Astrocyte (in vitro differentiated cells and primary cell): ENCODE results near the gene ZNF33B. TPM values are rescaled to one million over a fixed set of nuclear protein-coding genes. Genes with fewer than 3 reads are reported as not detected.

Experiments
- DNase-seq: peaks from one replicate; pipeline ENCODE4 v3.0.0-alpha.2; 2010; ENCODE audit warnings: low read depth
- FAIRE-seq: peaks from 2 replicates; lab custom pipeline; 2011; peaks lifted over from hg19 to GRCh38; lab: Jason Lieb, UNC
- H2AFZ ChIP-seq: 2 replicates; pipeline ENCODE4 v1.6.0; 2012; ENCODE audit warnings: low read depth, low read length, inconsistent platforms
- H3K27ac ChIP-seq: 2 replicates; pipeline ENCODE4 v1.5.1; 2011; ENCODE audit warnings: low read depth, low read length, inconsistent platforms
- H3K27me3 ChIP-seq: 2 replicates; pipeline ENCODE4 v1.6.0; 2011; ENCODE audit warnings: low read length, inconsistent platforms; ENCODE audit not compliant: insufficient read depth
- H3K36me3 ChIP-seq: 2 replicates; pipeline ENCODE4 v1.5.1; 2011; ENCODE audit warnings: low read length, inconsistent platforms; ENCODE audit not compliant: insufficient read depth
- H3K4me1 ChIP-seq: 2 replicates; pipeline ENCODE4 v1.5.1; 2011; ENCODE audit warnings: low read length, inconsistent platforms; ENCODE audit not compliant: insufficient read depth
- H3K4me2 ChIP-seq: 2 replicates; pipeline ENCODE4 v1.6.0; 2012; ENCODE audit warnings: low read length, inconsistent platforms
- H3K4me3 ChIP-seq: 2 replicates; pipeline ENCODE4 v1.5.1; 2011; ENCODE audit warnings: low read depth, mild to moderate bottlenecking, low read length, inconsistent platforms; ENCODE audit not compliant: insufficient read depth
- H3K79me2 ChIP-seq: 2 replicates; pipeline ENCODE4 v1.6.0; 2012; ENCODE audit warnings: mild to moderate bottlenecking, low read length, inconsistent platforms; ENCODE audit not compliant: insufficient read depth
- H3K9ac ChIP-seq: 2 replicates; pipeline ENCODE4 v1.6.0; 2012; ENCODE audit warnings: mild to moderate bottlenecking, low read length, inconsistent platforms
- H3K9me3 ChIP-seq: 2 replicates; pipeline ENCODE4 v1.5.1; 2012; ENCODE audit warnings: low read depth, mild to moderate bottlenecking, low read length, inconsistent platforms; ENCODE audit not compliant: insufficient read depth
- H4K20me1 ChIP-seq: 2 replicates; pipeline ENCODE4 v1.6.0; 2012; ENCODE audit warnings: low read length, inconsistent platforms; ENCODE audit not compliant: insufficient read depth
- H3K27ac Mint-ChIP-seq: one replicate; pipeline ENCODE4 v1.8.0; 2021; ENCODE audit warnings: mild to moderate bottlenecking, mixed read lengths; ENCODE audit not compliant: unreplicated experiment
- H3K27me3 Mint-ChIP-seq: one replicate; pipeline ENCODE4 v1.8.0; 2021; ENCODE audit warnings: low read depth, mixed read lengths; ENCODE audit not compliant: unreplicated experiment
- H3K36me3 Mint-ChIP-seq: one replicate; pipeline ENCODE4 v1.8.0; 2021; ENCODE audit warnings: low read depth, mixed read lengths; ENCODE audit not compliant: unreplicated experiment
- H3K4me1 Mint-ChIP-seq: one replicate; pipeline ENCODE4 v1.8.0; 2021; ENCODE audit warnings: low read depth, mixed read lengths; ENCODE audit not compliant: unreplicated experiment
- H3K4me3 Mint-ChIP-seq: one replicate; pipeline ENCODE4 v1.8.0; 2021; ENCODE audit warnings: mild to moderate bottlenecking, moderate library complexity, mixed read lengths; ENCODE audit not compliant: unreplicated experiment
- H3K9me3 Mint-ChIP-seq: one replicate; pipeline ENCODE4 v1.8.0; 2021; ENCODE audit warnings: mild to moderate bottlenecking, mixed read lengths; ENCODE audit not compliant: unreplicated experiment
- EZH2 ChIP-seq: IDR thresholded peaks from 2 replicates; pipeline ENCODE4 v1.6.1; 2012; ENCODE audit warnings: mild to moderate bottlenecking, low read length, inconsistent platforms; ENCODE audit not compliant: insufficient read depth
- total RNA-seq: library from RNA; stranded (reverse); gene quantifications from 2 replicates; pipeline ENCODE4 v1.2.1, GENCODE V29; 2021
- TF ChIP-seq, protein P1 (sequence below): IDR thresholded peaks from 2 replicates; pipeline ENCODE4 v1.5.1; 2011; ENCODE audit warnings: low read depth, mild to moderate bottlenecking, inconsistent platforms, low read length, moderate library complexity; ENCODE audit not compliant: insufficient read depth

Gene ZNF33B
- total RNA-seq, 1 donor from 2014 or later: 10.1 TPM

DNA sequence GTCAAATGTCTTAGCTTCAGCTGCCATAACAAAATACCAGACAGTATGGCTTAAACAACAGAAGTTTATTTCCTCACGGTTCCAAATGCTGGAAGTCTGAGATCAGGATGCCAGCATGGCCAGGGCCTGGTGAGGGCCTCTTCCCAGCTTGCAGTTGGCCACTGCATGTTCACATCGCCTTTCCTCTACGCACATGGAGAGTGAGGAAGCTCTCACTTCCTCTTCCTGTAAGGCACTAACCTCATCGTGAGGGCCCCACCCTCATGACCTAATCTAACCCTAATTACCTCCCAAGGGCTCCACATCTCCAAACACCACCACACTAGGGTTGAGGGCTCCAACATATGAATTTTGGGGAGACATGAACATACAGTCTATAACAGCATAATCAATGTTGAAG lies 14.4 kb downstream of the ZNF33B start:
- no peaks in the 10 kb centered on the region for H3K27me3 ChIP-seq
- peaks cover 10% of the 10 kb centered on the region for H3K36me3 ChIP-seq
- no peak overlapping the region for H3K4me3 Mint-ChIP-seq
- H3K27ac ChIP-seq: no peak overlapping the region
- no peaks in the 10 kb centered on the region for H3K4me1 ChIP-seq
- no peaks in the 10 kb centered on the region for H4K20me1 ChIP-seq
- DNase-seq (no peak), FAIRE-seq (no peak)
- no peak overlapping the region for H3K4me2 ChIP-seq
- H3K9ac ChIP-seq: no peak overlapping the region
- no peak for TF ChIP-seq EZH2
- TF ChIP-seq, protein P1, sequence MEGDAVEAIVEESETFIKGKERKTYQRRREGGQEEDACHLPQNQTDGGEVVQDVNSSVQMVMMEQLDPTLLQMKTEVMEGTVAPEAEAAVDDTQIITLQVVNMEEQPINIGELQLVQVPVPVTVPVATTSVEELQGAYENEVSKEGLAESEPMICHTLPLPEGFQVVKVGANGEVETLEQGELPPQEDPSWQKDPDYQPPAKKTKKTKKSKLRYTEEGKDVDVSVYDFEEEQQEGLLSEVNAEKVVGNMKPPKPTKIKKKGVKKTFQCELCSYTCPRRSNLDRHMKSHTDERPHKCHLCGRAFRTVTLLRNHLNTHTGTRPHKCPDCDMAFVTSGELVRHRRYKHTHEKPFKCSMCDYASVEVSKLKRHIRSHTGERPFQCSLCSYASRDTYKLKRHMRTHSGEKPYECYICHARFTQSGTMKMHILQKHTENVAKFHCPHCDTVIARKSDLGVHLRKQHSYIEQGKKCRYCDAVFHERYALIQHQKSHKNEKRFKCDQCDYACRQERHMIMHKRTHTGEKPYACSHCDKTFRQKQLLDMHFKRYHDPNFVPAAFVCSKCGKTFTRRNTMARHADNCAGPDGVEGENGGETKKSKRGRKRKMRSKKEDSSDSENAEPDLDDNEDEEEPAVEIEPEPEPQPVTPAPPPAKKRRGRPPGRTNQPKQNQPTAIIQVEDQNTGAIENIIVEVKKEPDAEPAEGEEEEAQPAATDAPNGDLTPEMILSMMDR: no peak
- no peaks in the 10 kb centered on the region for H3K4me1 Mint-ChIP-seq
- no peaks in the 10 kb centered on the region for H3K79me2 ChIP-seq
- no peaks in the 10 kb centered on the region for H3K9me3 ChIP-seq
- no peaks in the 10 kb centered on the region for H3K27me3 Mint-ChIP-seq
- H3K27ac Mint-ChIP-seq: no peak overlapping the region
- H2AFZ ChIP-seq: no peak overlapping the region
- no peaks in the 10 kb centered on the region for H3K9me3 Mint-ChIP-seq
- peaks cover 3% of the 10 kb centered on the region for H3K36me3 Mint-ChIP-seq
- no peak overlapping the region for H3K4me3 ChIP-seq

DNA sequence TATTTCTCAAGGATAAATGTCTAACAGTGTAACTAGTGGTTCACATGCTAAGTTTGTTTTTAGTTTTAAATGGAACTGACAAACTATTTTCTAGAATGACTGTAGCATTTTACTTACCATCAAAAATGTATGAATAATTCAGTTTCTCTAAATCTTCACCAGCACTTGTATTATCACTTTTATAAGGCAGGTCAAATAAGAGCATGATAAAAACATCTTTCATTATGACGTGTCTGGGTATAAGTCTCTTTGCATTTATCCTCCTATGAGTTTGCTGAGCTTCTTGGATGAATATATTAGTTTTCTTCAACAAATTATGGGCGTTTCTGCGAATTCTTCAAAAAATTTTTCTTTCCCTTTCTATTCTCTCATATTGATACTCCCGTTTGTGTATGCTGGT lies 19.9 kb downstream of the ZNF33B start:
- H3K27ac ChIP-seq: no peak overlapping the region
- no peak overlapping the region for H3K4me3 ChIP-seq
- H3K4me1 Mint-ChIP-seq: no peaks in the 10 kb centered on the region
- no peak overlapping the region for H3K27ac Mint-ChIP-seq
- no peaks in the 10 kb centered on the region for H3K4me1 ChIP-seq
- H2AFZ ChIP-seq: no peak overlapping the region
- H3K9me3 Mint-ChIP-seq: no peaks in the 10 kb centered on the region
- no peaks in the 10 kb centered on the region for H3K36me3 Mint-ChIP-seq
- no peak overlapping the region for H3K4me2 ChIP-seq
- no peak for FAIRE-seq
- no peaks in the 10 kb centered on the region for H3K27me3 ChIP-seq
- no peak for DNase-seq
- TF ChIP-seq, protein P1: no peak
- TF ChIP-seq EZH2: no peak
- no peak overlapping the region for H3K9ac ChIP-seq
- H3K27me3 Mint-ChIP-seq: no peaks in the 10 kb centered on the region
- H3K9me3 ChIP-seq: no peaks in the 10 kb centered on the region
- no peaks in the 10 kb centered on the region for H3K79me2 ChIP-seq
- H3K4me3 Mint-ChIP-seq: no peak overlapping the region
- H4K20me1 ChIP-seq: no peaks in the 10 kb centered on the region
- peaks cover 9% of the 10 kb centered on the region for H3K36me3 ChIP-seq

DNA sequence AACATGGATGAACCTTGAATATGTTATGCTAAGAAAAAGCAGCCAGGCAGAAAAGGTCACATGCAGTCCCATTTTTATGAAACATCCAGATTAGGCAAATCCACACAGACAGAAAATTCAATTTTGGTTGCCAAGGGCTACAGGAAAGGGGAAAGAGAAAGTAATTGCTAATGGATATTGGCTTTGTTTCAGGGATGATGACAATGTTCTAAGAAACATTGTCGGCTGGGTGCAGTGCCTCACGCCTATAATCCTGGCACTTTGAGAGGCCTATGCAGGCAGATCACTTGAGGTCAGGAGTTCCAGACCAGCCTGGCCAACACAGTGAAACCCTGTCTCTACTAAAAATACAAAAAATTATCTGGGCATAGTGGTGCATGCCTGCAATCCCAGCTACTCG lies 23.0 kb downstream of the ZNF33B start:
- no peaks in the 10 kb centered on the region for H3K36me3 Mint-ChIP-seq
- TF ChIP-seq EZH2: no peak
- TF ChIP-seq, protein P1: no peak
- no peak for FAIRE-seq
- Histone ChIP-seq H3K36me3 (peaks cover 3% of the 10 kb centered on the region), H3K27ac (no peak overlapping the region), H3K79me2 (no peaks in the 10 kb centered on the region), H3K4me3 (no peak overlapping the region), H3K4me1 (no peaks in the 10 kb centered on the region), H3K27me3 (no peaks in the 10 kb centered on the region), H4K20me1 (no peaks in the 10 kb centered on the region), H3K4me2 (no peak overlapping the region), H3K9ac (no peak overlapping the region), H3K9me3 (no peaks in the 10 kb centered on the region), H2AFZ (no peak overlapping the region)
- H3K4me3 Mint-ChIP-seq: no peak overlapping the region
- H3K9me3 Mint-ChIP-seq: no peaks in the 10 kb centered on the region
- no peaks in the 10 kb centered on the region for H3K4me1 Mint-ChIP-seq
- H3K27me3 Mint-ChIP-seq: no peaks in the 10 kb centered on the region
- H3K27ac Mint-ChIP-seq: no peak overlapping the region
- no peak for DNase-seq
